HG03521 (cell line): Measurements from ENCODE around the gene NCR3LG1.
A peak's percentile ranks its signal among the peaks of the same experiment; 100 is the strongest.

Experiments
- ATAC-seq: cut with Tn5 transposase; IDR thresholded peaks from one replicate; pipeline ENCODE4 v1.9.1; 2021; ENCODE audit warnings: mild to moderate bottlenecking, moderate library complexity; ENCODE audit not compliant: unreplicated experiment

NCR3LG1 gene

GRCh38 chr11:17369684-17370243 lies 18.2 kb downstream of the NCR3LG1 start:
- no peak for ATAC-seq

DNA sequence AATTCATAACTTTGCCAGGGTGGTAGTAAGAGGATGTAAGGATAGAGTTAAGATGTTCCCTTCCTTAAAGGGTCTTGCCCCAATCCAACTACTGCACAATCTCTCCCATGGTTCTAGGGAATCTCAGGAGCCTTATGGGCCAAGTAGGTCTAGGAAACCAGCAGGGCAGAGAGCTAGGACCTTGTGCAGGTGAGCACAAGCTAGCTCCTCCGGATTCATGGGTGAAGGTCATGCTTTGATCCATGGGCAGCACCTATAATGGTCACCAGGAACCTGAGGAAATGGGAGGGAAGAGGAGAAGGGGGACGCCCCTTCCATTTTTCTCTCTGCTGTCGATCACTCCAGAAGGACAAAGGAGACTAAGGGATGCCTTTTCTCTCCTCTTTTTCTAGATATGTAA lies 20.0 kb downstream of the NCR3LG1 start:
- no peak for ATAC-seq

- no peak for ATAC-seq
Observed at GRCh38 chr11:17375547-17375946, 23.9 kb downstream of the NCR3LG1 start.

GRCh38 chr11:17376493-17376892 lies 24.9 kb downstream of the NCR3LG1 start:
- no peak for ATAC-seq

GRCh38 chr11:17378655-17379054 lies 27.1 kb downstream of the NCR3LG1 start:
- ATAC-seq: no peak

DNA sequence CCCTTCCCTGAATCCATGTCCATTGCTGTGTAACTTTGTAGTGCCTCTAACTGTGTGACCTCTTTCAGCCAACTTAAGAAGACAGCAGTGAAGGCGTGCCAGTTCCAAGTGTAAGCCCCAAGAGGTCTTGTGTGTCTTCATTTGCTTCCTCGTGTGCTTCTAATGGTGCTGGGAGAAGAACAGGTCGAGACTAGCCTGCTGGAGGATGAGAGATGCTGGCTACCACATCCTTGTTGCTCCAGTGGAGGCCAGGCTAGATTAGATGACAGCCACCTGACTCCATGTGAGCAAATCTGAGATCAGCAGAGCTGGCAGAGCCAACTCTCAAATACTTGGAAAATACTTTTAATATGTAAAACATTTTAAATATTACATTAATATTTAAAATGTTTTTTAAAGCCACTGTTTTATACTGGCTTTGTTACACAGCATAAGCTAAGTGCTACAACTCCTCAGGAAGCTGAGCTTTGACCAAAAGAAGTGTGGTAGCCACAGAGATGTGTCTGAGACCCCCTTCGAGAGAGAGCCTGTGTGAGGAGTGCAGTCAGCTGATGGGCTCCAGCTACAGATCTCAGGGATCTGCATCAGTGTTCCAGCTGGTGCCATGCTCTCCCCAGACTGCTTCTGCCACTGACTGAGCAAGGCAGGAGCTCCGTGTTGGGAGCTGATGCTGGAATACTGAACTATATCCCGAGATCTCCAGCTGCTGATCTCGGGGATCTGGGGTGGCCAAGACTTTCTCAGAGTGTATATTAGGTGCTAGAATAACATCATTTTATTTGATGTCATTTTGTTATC lies 28.0 kb downstream of the NCR3LG1 start:
- ATAC-seq: no peak

- ATAC-seq: no peak
Observed at GRCh38 chr11:17381156-17381555, 29.6 kb downstream of the NCR3LG1 start.

DNA sequence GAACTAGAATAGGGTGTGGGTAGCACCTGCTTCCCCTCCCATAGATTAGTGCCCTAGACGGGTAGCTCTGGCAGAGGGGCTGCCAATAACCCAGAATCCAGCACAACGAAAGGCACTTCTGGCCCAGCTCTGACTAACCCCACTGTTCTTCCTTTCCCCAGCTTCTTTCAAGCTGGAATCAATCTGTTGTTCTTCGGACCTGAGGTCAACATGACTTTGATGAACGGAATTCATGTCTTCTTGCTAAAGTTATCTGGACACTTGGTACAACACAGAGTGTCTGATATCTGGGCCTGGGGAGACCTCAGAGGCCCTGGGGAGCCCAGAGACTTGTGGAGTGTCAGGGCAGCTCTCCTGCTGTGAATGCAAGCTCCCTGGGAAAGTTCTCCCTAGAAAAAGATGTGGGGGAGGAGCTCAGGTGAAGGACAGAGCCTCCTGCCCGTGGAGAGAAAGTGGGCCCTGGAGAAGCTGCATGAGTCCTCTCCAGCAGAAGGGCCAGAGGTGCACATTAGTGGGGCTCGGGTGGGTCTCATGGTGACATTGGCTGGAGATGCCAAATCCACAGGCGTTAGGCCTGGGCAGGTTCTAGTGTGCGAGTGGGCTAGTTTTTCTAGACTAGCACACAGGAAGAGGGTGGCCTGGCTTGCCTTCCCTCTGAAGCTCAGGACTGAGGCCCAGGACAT lies 30.6 kb downstream of the NCR3LG1 start:
- ATAC-seq: no peak

GRCh38 chr11:17383461-17383860 lies 31.9 kb downstream of the NCR3LG1 start:
- no peak for ATAC-seq

DNA sequence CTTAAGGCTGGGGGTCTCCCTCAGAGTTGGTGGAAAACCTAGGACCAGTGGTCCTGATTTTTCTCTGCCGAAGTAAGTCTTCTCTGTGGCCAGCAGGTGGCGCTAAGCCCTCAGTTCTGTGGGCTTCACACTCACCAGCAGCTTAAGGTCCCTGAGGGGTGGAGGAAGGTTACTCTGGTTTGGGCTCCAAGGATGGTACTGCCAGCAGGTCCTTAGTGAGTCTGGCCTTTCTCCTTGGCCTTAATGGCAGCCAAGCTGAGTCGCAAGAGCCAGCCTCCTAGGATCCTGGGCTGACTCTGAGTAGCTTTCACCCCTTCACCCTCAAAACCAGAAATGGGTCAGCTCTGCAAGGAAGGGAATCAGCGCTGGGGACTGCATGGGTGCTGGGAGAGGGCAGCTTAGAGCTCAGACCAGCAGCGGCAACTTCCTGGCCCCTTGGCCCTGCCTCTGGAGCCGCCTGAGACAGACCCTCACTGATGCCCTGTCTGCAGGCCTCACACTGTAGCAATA lies 32.5 kb downstream of the NCR3LG1 start:
- ATAC-seq: no peak

DNA sequence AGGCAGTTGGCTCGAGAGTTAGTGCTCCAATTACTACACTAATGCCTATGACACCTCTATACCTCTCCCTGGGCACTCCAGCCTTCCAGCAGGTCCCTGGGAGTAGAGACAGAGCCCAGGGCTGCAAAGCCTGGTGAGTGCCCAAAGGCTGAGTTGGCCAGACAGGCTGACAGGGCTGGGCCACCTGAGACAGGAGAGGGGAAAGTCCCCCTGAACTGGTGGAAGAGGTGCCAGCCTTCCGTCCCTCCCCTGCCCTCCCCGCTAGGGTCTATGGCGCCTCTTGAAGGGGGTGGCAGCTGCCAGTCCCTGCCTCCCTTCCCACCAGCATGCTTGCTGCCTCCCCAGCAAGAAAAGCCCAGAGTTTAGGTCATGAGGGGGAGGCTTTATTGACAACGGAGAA lies 33.9 kb downstream of the NCR3LG1 start:
- no peak for ATAC-seq

DNA sequence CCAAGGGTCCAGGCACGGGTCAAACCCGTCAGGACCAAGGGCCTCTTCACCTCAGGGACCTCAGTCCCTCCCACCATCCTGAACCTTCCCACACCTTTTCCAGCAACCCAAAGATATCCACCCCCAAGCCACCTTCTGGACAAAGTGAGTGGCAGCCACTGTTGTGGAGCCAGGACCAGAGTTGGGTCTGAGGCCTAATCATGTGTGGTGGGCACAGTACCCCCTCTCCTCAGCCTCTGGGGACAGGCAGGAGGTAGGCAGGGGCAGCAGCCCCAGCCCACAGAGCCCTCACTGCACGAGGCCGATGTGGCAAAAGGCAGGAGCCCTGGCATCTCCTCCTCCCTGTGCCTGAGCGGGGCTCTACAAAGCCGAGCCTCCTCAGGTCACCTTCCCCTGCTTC lies 34.3 kb downstream of the NCR3LG1 start:
- ATAC-seq: no peak

DNA sequence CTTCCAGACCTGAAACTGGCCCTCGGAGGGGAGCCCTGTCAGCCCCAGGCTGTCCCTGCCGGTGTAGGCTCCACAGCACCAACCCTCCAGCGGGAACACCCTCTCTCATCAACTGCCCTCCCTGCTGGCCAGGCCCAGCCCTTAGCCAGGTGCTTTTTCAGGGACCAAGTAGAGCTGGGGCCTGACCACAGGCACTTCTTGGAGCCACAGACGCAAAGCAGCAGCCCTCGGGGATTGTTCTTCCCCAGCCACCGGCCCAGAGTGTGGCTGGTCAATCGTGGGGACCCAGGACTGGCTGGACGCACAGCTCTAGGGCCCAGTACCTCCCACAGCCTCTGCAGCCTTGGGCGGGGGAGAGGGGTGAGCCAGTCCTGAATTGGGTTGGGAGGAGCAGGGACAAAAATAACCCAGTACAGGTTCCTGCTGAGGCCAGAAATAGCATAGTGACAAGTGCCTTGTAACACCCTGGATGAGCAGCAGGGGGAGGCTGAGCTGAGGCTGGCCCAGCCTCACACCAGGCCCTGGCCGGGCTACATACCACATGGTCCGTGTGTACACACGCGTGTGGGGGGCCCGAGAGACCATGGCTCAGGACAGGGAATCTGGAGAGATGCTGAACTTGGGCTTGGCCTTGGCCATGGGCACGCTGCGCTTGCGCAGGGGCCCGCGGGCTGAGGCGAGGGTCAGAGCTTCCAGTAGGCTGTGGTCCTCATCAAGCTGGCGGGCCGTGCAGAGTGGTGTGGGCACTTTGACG lies 34.9 kb downstream of the NCR3LG1 start:
- ATAC-seq: peak; percentile 52

DNA sequence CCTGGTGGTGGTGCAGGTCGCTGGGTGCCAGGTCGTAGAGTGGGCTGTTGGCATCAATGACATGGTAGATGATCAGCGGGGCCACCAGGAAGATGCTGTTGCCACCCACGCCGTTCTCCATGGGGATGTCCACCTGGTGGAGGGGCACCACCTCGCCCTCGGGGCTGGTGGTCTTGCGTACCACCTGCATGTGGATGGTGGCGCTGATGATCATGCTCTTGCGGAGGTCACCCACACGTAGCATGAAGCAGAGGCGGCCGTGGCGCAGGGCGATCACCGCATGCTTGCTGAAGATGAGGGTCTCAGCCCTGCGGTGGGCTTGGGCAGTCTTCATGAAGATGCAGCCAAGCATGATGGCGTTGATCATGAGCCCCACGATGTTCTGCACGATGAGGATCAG lies 35.7 kb downstream of the NCR3LG1 start:
- no peak for ATAC-seq

GRCh38 chr11:17387811-17388210 lies 36.2 kb downstream of the NCR3LG1 start:
- no peak for ATAC-seq

DNA sequence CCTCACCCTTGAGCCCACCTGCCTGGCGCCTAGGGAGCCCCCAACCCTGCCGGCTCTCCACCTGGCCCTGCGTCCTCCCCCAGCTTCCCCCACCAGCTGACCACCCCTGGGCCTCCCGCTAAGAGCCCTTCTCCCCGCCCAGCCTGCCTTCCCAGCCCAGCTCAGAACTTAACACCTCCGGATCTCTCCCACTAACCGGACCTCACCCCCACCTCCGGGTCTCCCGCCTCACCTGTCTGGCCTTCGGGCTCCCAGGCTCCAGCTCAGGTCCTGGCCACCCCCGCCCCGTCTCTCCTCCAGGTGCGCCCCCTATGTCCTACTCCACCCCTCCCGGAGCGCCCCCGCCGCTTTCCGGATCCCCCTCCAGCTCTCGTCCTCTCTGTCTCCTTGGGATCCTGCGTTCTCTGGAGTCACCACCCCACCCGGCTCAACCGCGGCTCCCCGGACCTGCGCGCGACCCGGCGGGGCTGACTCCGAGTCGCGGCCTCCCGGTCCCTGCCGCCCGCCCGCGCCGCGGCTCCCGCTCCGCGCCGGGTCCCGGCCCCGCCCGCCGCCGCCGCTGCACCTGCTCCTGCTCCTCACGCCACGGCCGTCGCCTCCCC lies 37.1 kb downstream of the NCR3LG1 start, which contains the start of gene KCNJ11:
KCNJ11 (minus strand) TSS at position 51 of the 602 bp plus-strand sequence. CDS start 568 bp downstream, outside the sequence.
- peak; percentile 34 for ATAC-seq

- peak; percentile 54 for ATAC-seq
Observed at GRCh38 chr11:17389211-17389956, 37.8 kb downstream of the NCR3LG1 start.

DNA sequence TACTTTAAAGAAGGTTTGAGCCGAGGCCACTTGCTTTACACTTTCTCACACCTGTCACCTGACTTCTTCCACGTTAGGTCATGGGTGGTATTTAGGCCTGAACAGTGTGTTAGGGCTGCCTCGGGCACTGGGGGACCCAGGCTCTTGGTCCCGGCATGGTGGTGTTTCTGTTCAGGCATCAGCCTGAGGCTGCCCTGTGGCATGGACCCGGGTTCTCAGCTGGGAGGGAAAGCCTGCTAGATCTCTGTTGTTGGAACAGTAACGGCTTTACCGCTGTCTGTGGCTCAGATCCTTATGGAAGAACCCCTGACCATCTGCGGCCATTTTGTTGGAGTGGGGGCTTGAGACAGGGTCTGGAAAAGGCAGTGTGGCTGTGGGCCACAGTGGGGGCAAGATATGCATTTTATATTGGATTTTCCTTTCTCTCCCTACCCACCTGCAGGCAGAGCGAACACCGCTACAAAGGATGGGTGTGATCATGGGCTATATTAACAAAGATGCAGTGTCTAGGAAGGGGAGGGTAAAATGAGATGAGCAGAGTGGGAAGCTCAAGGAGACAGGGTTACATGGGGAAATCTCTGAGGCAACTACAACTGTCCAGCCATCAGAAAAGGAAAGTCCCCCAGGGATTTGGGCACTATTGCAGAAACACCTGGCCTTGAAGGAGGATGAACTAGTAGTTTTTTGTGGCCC lies 38.5 kb downstream of the NCR3LG1 start:
- ATAC-seq: no peak
